GM18951 (cell line): ENCODE results near the gene DTX3.
"Not testable (repeated sequence)": the region's sequence is repeated elsewhere in the genome, so short reads cannot be mapped to it uniquely, and the experiment has no call there.

Source experiments
- POLR2A ChIP-seq: IDR thresholded peaks from 4 replicates; pipeline ENCODE4 v1.6.1; 2011; ENCODE audit warnings: mild to moderate bottlenecking; ENCODE audit not compliant: insufficient read length, insufficient read depth; ENCODE audit errors: extremely low read depth
- in situ Hi-C: fragments of 300-500 bp; cut with MboI; formaldehyde crosslinking; loops from one replicate; pipeline ENCODE4 v1.12.0; 2022; ENCODE audit warnings: low sequenced_read_pairs, mixed read lengths, inconsistent platforms; ENCODE audit not compliant: unreplicated experiment

DTX3 gene

GRCh38 chr12:57632958-57633840, 28.6 kb downstream of the DTX3 start, which contains the start of gene B4GALNT1:
Gene B4GALNT1 (minus strand): TSS chr12:57633201. CDS start chr12:57632132, 1,069 bp downstream.
- in situ Hi-C loops = no loop called here
- no peak for TF ChIP-seq POLR2A

- in situ Hi-C loops = not testable (repeated sequence)
Observed at GRCh38 chr12:57636731-57637130, 32.1 kb downstream of the DTX3 start.

- TF ChIP-seq POLR2A = no peak
- in situ Hi-C loops = no loop called here
Observed at GRCh38 chr12:57637364-57637763, 32.7 kb downstream of the DTX3 start.

- in situ Hi-C loops = no loop called here
- TF ChIP-seq POLR2A = no peak
Observed at GRCh38 chr12:57638096-57638495, 33.5 kb downstream of the DTX3 start.

GRCh38 chr12:57640175-57641042, 35.8 kb downstream of the DTX3 start:
- in situ Hi-C loops = no loop called here
- TF ChIP-seq POLR2A = no peak

GRCh38 chr12:57641699-57642442, 37.2 kb downstream of the DTX3 start:
- in situ Hi-C loops = no loop called here
- no peak for TF ChIP-seq POLR2A

GRCh38 chr12:57645990-57646658, 41.5 kb downstream of the DTX3 start:
- in situ Hi-C loops = not testable (repeated sequence)

- in situ Hi-C loops = not testable (repeated sequence)
Observed at GRCh38 chr12:57646659-57647049, 42.0 kb downstream of the DTX3 start.

- no peak for TF ChIP-seq POLR2A
- in situ Hi-C loops = no loop called here
Observed at GRCh38 chr12:57654042-57654441, 49.4 kb downstream of the DTX3 start.

- in situ Hi-C loops = no loop called here
- TF ChIP-seq POLR2A = no peak
Observed at GRCh38 chr12:57655541-57656240, 51.1 kb downstream of the DTX3 start.

GRCh38 chr12:57656408-57656807, 51.8 kb downstream of the DTX3 start:
- in situ Hi-C loops = not testable (repeated sequence)

- in situ Hi-C loops = no loop called here
- TF ChIP-seq POLR2A = no peak
Observed at GRCh38 chr12:57657744-57658143, 53.1 kb downstream of the DTX3 start.
